Measurements from ENCODE around the gene CD177. TPM values are rescaled to one million over a fixed set of nuclear protein-coding genes. Genes with fewer than 3 reads are reported as not detected.
"Not testable (repeated sequence)": the region's sequence is repeated elsewhere in the genome, so short reads cannot be mapped to it uniquely, and the experiment has no call there.

The CD177 gene
- total and polyA plus RNA-seq, 2 donors = 0.80 to 0.99 TPM

DNA sequence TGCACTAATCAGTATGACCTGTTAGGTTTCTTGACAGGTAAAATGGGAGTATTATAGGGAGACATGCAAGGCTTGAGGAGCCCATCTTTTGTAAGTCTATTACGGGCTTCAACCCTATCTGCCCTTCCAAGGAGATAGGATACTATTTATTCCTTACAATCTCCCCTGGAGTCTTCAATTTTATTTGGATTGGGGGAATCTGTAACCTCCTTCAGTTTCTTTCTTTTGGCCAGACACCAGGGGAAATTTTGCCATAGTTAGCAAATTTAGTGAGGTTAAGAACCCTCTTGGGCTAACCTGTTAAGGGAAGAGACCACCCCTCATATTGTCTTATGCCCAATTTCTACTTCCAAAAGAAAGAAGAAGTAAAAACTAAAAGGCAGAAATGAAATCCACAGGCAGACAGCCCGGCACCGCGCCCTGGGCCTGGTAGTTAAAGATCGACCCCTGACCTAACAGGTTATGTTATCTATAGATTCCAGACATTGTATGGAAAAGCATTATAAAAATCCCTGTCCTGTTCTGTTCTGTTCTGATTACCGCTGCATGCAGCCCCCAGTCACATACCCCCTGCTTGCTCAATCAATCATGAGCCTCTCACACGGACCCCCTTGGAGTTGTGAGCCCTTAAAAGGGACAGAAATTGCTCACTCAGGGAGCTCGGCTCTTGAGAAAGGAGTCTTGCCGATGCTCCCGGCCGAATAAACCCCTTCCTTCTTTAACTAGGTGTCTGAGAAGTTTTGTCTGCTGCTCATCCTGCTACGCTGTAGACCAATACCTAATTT, 39.6 kb upstream of the CD177 start:
- Histone ChIP-seq H3K4me1 (ENCODE audit: control insufficient read depth in 2 of 2, insufficient read depth in 2 of 2, low read length in 2 of 2) (no peaks in the 10 kb centered on the region), H3K4me3 (ENCODE audit: low read length in 2 of 2) (no peak overlapping the region), H3K36me3 (ENCODE audit: control insufficient read depth in 2 of 2, insufficient read depth in 2 of 2, low read length in 1 of 2) (no peaks in the 10 kb centered on the region), H3K9me3 (ENCODE audit: control insufficient read depth in 2 of 2, insufficient read depth in 1 of 2, low read length in 1 of 2) (no peaks in the 10 kb centered on the region), H3K27ac (ENCODE audit: low read depth in 1 of 2, low read length in 1 of 2) (no peak overlapping the region), H3K27me3 (ENCODE audit: control insufficient read depth in 2 of 2, insufficient read depth in 1 of 2, low read length in 1 of 2) (no peaks in the 10 kb centered on the region)
- WGBS = 90% methylated on average over 12 of the region's 12 CpGs
- DNase-seq (ENCODE audit: low read depth in 6 of 9, low spot score in 9 of 9) = no peak

DNA sequence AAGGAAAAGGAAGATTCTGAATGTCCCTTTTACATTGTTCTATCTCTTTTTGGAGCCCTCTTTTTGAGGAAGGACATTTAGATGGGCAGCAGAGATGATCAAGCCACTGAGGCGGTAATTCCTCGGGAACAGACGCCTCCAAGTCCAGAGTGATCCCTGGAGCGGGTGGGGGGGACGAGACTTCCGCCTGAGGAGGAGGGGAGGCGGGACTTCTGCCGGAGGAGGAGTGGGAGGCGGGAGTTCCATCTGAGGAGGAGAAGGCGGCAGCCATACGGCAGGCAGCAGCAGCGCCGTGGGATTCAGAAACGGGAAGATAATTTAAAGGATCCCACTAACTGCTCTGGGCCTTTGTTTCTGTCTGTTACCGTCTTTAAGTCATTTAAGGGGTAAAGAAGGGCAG, 37.6 kb upstream of the CD177 start:
- no peak overlapping the region for H3K4me3 ChIP-seq (ENCODE audit: low read length in 2 of 2)
- no peaks in the 10 kb centered on the region for H3K27me3 ChIP-seq (ENCODE audit: control insufficient read depth in 2 of 2, insufficient read depth in 1 of 2, low read length in 1 of 2)
- H3K4me1 ChIP-seq (ENCODE audit: control insufficient read depth in 2 of 2, insufficient read depth in 2 of 2, low read length in 2 of 2) = no peaks in the 10 kb centered on the region
- DNase-seq (ENCODE audit: low read depth in 6 of 9, low spot score in 9 of 9) = no peak
- no peaks in the 10 kb centered on the region for H3K36me3 ChIP-seq (ENCODE audit: control insufficient read depth in 2 of 2, insufficient read depth in 2 of 2, low read length in 1 of 2)
- no peaks in the 10 kb centered on the region for H3K9me3 ChIP-seq (ENCODE audit: control insufficient read depth in 2 of 2, insufficient read depth in 1 of 2, low read length in 1 of 2)
- 97% methylated on average over 15 of the region's 15 CpGs for WGBS
- no peak overlapping the region for H3K27ac ChIP-seq (ENCODE audit: low read depth in 1 of 2, low read length in 1 of 2)

DNA sequence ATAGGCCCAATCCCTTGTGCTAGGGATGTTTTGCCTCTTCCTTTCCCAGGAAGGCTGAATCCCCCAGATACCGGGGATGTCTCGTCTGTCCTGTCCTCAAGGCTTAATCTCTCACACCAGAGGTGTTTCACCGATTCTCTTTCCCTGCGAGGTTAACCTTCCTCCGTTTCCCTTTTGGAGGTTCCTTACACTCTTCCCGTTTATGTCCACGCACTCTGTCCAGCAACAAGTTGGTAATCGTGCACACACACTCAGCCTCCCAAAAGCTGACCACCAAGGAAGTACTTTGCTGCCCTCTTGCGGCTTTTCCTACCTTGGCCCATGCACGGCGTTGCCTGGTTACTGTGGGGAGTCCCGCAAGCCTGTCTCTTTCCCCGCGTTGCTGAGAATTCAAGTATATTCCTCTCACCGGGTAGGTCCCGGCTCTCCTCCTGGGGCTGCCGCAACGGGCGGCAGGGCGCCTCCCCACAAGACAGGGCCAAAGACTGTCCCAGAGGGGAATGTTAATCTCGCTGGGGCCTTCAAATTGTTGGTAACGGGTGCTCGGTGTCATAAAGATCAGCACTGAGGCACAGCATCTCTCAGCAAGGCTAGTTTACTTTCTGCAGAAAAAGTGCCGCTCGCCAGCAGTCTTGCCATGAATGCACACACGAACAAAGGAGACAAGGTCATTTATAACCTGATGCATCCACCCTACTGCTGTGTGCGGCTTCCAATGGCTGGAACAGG, 36.7 kb upstream of the CD177 start:
- H3K4me3 ChIP-seq (ENCODE audit: low read length in 2 of 2) = no peak overlapping the region
- WGBS = 96% methylated on average over 27 of the region's 27 CpGs
- no peak overlapping the region for H3K27ac ChIP-seq (ENCODE audit: low read depth in 1 of 2, low read length in 1 of 2)
- no peaks in the 10 kb centered on the region for H3K9me3 ChIP-seq (ENCODE audit: control insufficient read depth in 2 of 2, insufficient read depth in 1 of 2, low read length in 1 of 2)
- no peaks in the 10 kb centered on the region for H3K27me3 ChIP-seq (ENCODE audit: control insufficient read depth in 2 of 2, insufficient read depth in 1 of 2, low read length in 1 of 2)
- no peaks in the 10 kb centered on the region for H3K36me3 ChIP-seq (ENCODE audit: control insufficient read depth in 2 of 2, insufficient read depth in 2 of 2, low read length in 1 of 2)
- DNase-seq (ENCODE audit: low read depth in 6 of 9, low spot score in 9 of 9) = no peak
- no peaks in the 10 kb centered on the region for H3K4me1 ChIP-seq (ENCODE audit: control insufficient read depth in 2 of 2, insufficient read depth in 2 of 2, low read length in 2 of 2)

DNA sequence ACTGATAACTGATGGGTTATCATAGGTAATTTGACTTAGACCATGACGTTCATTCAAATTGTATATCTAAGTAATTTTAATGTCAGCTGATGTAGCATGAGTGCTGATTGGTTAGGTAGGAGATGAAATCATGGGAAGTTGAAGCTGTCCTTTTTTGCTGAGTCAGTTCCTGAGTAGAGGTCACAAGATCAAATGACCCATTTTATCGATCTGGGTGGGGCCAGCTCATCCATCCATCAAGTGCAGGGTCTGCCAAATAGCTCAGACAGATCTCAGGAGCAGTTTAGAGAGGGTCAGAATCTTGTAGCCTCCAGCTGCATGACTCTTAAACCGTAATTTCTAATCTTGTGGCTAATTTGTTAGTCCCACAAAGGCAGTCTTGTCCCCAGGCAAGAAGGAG, 35.3 kb upstream of the CD177 start:
- 78% methylated on average over 3 of the region's 3 CpGs for WGBS

DNA sequence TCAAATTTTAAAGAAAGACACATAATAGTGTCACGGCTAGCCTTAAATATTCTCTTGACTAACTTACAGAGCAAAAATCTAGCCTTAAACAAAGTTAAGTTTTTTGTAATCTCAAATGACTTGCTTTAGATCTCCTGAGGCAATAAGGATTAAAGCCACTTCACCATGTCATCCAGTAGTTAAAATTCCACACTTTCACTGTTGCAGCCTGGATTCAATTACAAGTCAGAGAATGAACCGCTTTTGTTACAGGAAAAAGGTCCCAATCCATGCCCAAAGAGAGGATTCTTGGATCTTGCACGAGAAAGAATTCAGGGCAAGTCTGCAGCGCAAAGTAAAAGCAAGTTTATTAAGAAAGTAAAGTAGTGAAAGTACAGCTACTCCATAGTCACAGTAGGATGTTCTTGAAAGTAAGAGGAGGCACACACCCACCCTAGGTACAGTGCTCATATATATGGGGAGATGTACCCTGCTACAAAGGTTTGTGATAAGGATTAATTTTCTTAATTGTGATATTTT, 34.6 kb upstream of the CD177 start:
- no peak for DNase-seq (ENCODE audit: low read depth in 6 of 9, low spot score in 9 of 9)
- Histone ChIP-seq H3K4me3 (ENCODE audit: low read length in 2 of 2) (no peak overlapping the region), H3K4me1 (ENCODE audit: control insufficient read depth in 2 of 2, insufficient read depth in 2 of 2, low read length in 2 of 2) (no peaks in the 10 kb centered on the region), H3K9me3 (ENCODE audit: control insufficient read depth in 2 of 2, insufficient read depth in 1 of 2, low read length in 1 of 2) (no peaks in the 10 kb centered on the region), H3K36me3 (ENCODE audit: control insufficient read depth in 2 of 2, insufficient read depth in 2 of 2, low read length in 1 of 2) (no peaks in the 10 kb centered on the region), H3K27me3 (ENCODE audit: control insufficient read depth in 2 of 2, insufficient read depth in 1 of 2, low read length in 1 of 2) (no peaks in the 10 kb centered on the region), H3K27ac (ENCODE audit: low read depth in 1 of 2, low read length in 1 of 2) (no peak overlapping the region)
- 80% methylated on average over 4 of the region's 4 CpGs for WGBS

More for the DNA sequence above, 35.3 kb upstream of the CD177 start:
- H3K27me3 ChIP-seq (ENCODE audit: control insufficient read depth in 2 of 2, insufficient read depth in 1 of 2, low read length in 1 of 2) = no peaks in the 10 kb centered on the region
- DNase-seq (ENCODE audit: low read depth in 6 of 9, low spot score in 9 of 9) = no peak
- H3K27ac ChIP-seq (ENCODE audit: low read depth in 1 of 2, low read length in 1 of 2) = no peak overlapping the region
- no peaks in the 10 kb centered on the region for H3K9me3 ChIP-seq (ENCODE audit: control insufficient read depth in 2 of 2, insufficient read depth in 1 of 2, low read length in 1 of 2)
- no peaks in the 10 kb centered on the region for H3K4me1 ChIP-seq (ENCODE audit: control insufficient read depth in 2 of 2, insufficient read depth in 2 of 2, low read length in 2 of 2)
- H3K36me3 ChIP-seq (ENCODE audit: control insufficient read depth in 2 of 2, insufficient read depth in 2 of 2, low read length in 1 of 2) = no peaks in the 10 kb centered on the region
- H3K4me3 ChIP-seq (ENCODE audit: low read length in 2 of 2) = no peak overlapping the region

DNA sequence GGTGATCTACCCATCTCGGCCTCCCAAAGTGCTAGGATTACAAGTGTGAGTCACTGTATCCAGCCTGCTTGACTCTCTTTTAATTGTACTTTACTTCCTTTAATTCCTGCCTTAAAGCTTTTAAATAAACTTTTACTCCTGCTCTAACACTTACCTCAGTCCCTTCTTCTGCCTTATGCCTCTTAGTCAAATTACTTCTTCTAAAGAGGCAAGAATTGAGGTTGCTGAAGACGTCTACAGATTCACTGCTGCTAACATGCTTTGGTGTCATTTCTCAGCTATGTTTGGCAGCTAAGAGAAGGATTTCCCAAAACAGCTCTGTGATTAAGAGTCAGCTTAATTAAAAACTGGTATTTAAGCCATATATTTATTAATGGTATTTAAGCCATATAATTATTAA, 32.9 kb upstream of the CD177 start:
- H3K27me3 ChIP-seq (ENCODE audit: control insufficient read depth in 2 of 2, insufficient read depth in 1 of 2, low read length in 1 of 2) = no peaks in the 10 kb centered on the region
- H3K36me3 ChIP-seq (ENCODE audit: control insufficient read depth in 2 of 2, insufficient read depth in 2 of 2, low read length in 1 of 2) = no peaks in the 10 kb centered on the region
- H3K4me1 ChIP-seq (ENCODE audit: control insufficient read depth in 2 of 2, insufficient read depth in 2 of 2, low read length in 2 of 2) = no peaks in the 10 kb centered on the region
- no peaks in the 10 kb centered on the region for H3K9me3 ChIP-seq (ENCODE audit: control insufficient read depth in 2 of 2, insufficient read depth in 1 of 2, low read length in 1 of 2)
- H3K27ac ChIP-seq (ENCODE audit: low read depth in 1 of 2, low read length in 1 of 2) = no peak overlapping the region
- 95% methylated on average over 2 of the region's 2 CpGs for WGBS
- H3K4me3 ChIP-seq (ENCODE audit: low read length in 2 of 2) = no peak overlapping the region
- no peak for DNase-seq (ENCODE audit: low read depth in 6 of 9, low spot score in 9 of 9)

DNA sequence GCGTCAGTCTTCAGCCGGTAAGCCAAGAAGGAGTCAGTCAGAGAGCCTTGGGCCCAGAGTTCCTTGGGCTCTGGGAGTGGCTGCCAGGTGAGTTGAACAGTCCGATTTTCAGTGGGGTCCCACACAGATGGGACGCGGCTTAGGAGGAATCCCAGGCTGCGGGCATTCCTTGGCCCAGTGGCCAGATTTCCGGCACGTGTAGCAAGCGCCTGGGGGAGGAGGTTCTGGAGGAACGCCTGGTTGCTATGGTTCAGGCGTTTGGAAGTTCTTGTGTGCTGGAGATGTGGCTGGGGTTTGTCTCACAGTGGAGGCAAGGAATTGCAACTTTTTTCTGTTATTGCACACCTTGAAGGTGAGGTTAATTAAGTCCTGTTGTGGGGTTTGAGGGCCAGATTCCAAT, 26.7 kb upstream of the CD177 start:
- H3K36me3 ChIP-seq (ENCODE audit: control insufficient read depth in 2 of 2, insufficient read depth in 2 of 2, low read length in 1 of 2); DNase-seq (ENCODE audit: low read depth in 6 of 9, low spot score in 9 of 9): not testable (repeated sequence)
- 98% methylated on average over 11 of the region's 11 CpGs for WGBS

DNA sequence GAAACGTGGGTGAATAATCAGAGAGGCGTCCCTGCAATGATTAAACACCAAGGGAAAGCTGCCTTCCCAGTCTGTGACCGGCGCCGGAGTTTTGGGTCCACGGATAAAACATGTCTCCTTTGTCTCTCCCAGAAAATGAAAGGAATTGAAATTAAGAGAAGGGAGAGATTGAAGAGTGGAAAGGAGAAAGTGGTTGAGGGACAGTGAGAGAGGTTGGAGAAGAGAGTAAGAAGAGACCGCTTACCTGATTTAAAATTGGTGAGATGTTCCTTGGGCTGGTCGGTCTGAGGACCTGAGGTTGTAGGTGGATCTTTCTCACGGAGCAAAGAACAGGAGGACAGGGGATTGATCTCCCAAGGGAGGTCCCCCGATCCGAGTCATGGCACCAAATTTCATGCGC, 24.9 kb upstream of the CD177 start:
- not testable (repeated sequence) for H3K4me1 ChIP-seq (ENCODE audit: control insufficient read depth in 2 of 2, insufficient read depth in 2 of 2, low read length in 2 of 2); H3K9me3 ChIP-seq (ENCODE audit: control insufficient read depth in 2 of 2, insufficient read depth in 1 of 2, low read length in 1 of 2); DNase-seq (ENCODE audit: low read depth in 6 of 9, low spot score in 9 of 9); H3K36me3 ChIP-seq (ENCODE audit: control insufficient read depth in 2 of 2, insufficient read depth in 2 of 2, low read length in 1 of 2); H3K27ac ChIP-seq (ENCODE audit: low read depth in 1 of 2, low read length in 1 of 2); H3K4me3 ChIP-seq (ENCODE audit: low read length in 2 of 2); H3K27me3 ChIP-seq (ENCODE audit: control insufficient read depth in 2 of 2, insufficient read depth in 1 of 2, low read length in 1 of 2)
- 94% methylated on average over 11 of the region's 12 CpGs for WGBS

More for the DNA sequence above, 26.7 kb upstream of the CD177 start:
- H3K4me3 ChIP-seq (ENCODE audit: low read length in 2 of 2); H3K27me3 ChIP-seq (ENCODE audit: control insufficient read depth in 2 of 2, insufficient read depth in 1 of 2, low read length in 1 of 2); H3K27ac ChIP-seq (ENCODE audit: low read depth in 1 of 2, low read length in 1 of 2); H3K4me1 ChIP-seq (ENCODE audit: control insufficient read depth in 2 of 2, insufficient read depth in 2 of 2, low read length in 2 of 2); H3K9me3 ChIP-seq (ENCODE audit: control insufficient read depth in 2 of 2, insufficient read depth in 1 of 2, low read length in 1 of 2): not testable (repeated sequence)

DNA sequence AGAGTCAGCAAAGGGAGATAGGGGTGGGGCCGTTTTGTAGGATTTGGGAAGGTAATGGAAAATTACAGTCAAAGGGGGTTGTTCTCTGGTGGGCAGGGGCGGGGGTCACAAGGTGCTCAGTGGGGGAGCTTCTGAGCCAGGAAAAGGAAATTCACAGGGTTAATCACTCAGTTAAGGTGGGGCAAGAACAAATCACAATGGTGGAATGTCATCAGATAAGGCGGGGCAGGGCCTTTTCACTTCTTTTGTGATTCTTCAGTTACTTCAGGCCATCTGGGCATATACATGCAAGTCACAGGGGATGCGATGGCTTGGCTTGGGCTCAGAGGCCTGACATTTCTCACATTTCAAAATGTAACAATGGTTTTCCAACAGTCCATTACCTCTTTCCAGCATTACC, 24.4 kb upstream of the CD177 start:
- not testable (repeated sequence) for DNase-seq (ENCODE audit: low read depth in 6 of 9, low spot score in 9 of 9); H3K4me3 ChIP-seq (ENCODE audit: low read length in 2 of 2); H3K4me1 ChIP-seq (ENCODE audit: control insufficient read depth in 2 of 2, insufficient read depth in 2 of 2, low read length in 2 of 2); H3K27ac ChIP-seq (ENCODE audit: low read depth in 1 of 2, low read length in 1 of 2); H3K9me3 ChIP-seq (ENCODE audit: control insufficient read depth in 2 of 2, insufficient read depth in 1 of 2, low read length in 1 of 2); H3K36me3 ChIP-seq (ENCODE audit: control insufficient read depth in 2 of 2, insufficient read depth in 2 of 2, low read length in 1 of 2); H3K27me3 ChIP-seq (ENCODE audit: control insufficient read depth in 2 of 2, insufficient read depth in 1 of 2, low read length in 1 of 2)
- 87% methylated on average over 4 of the region's 4 CpGs for WGBS
